ENCODE results near the gene LRRIQ3. TPM values are rescaled to one million over a fixed set of nuclear protein-coding genes. Genes with fewer than 3 reads are reported as not detected.

The LRRIQ3 gene
- 1 to 10 TPM; 1.5 to 1.7 TPM for total RNA-seq

GRCh38 chr1:74197657-74198552 lies at the start of gene LRRIQ3, which contains the start of gene FPGT:
TSS of gene LRRIQ3 (minus strand) at chr1:74198176. CDS start at chr1:74183684, 14,492 bp downstream.
TSS of gene FPGT (plus strand) at chr1:74198242. CDS start at chr1:74198279, 37 bp downstream.
- H3K27me3 Mint-ChIP-seq, result no peaks in the 10 kb centered on the region
- ATAC-seq (replicated peaks), result peak; percentile 89
- peaks cover 11% of the 10 kb centered on the region for H3K4me1 Mint-ChIP-seq
- H3K9me3 Mint-ChIP-seq, result no peaks in the 10 kb centered on the region
- peaks cover 41% of the 10 kb centered on the region for H3K36me3 Mint-ChIP-seq (ENCODE audit: low read depth)
- peak within 1 kb of the TSS; percentile 98 for H3K27ac Mint-ChIP-seq
- peak within 1 kb of the TSS; percentile 96 for H3K4me3 Mint-ChIP-seq

- H3K9me3 Mint-ChIP-seq, result no peaks in the 10 kb centered on the region
- ATAC-seq (replicated peaks), result no peak
- no peak overlapping the region for H3K27ac Mint-ChIP-seq
- H3K4me3 Mint-ChIP-seq, result no peak overlapping the region
- no peaks in the 10 kb centered on the region for H3K36me3 Mint-ChIP-seq (ENCODE audit: low read depth)
- H3K27me3 Mint-ChIP-seq, result no peaks in the 10 kb centered on the region
- H3K4me1 Mint-ChIP-seq, result no peaks in the 10 kb centered on the region
These were observed 48.3 kb upstream of the LRRIQ3 start for GRCh38 chr1:74246315-74246714.

GRCh38 chr1:74245168-74245772 lies 47.3 kb upstream of the LRRIQ3 start:
- H3K4me1 Mint-ChIP-seq, result no peaks in the 10 kb centered on the region
- no peak for ATAC-seq (replicated peaks)
- no peaks in the 10 kb centered on the region for H3K9me3 Mint-ChIP-seq
- H3K27ac Mint-ChIP-seq, result no peak overlapping the region
- no peak overlapping the region for H3K4me3 Mint-ChIP-seq
- no peaks in the 10 kb centered on the region for H3K27me3 Mint-ChIP-seq
- H3K36me3 Mint-ChIP-seq (ENCODE audit: low read depth), result no peaks in the 10 kb centered on the region

- no peaks in the 10 kb centered on the region for H3K27me3 Mint-ChIP-seq
- H3K9me3 Mint-ChIP-seq, result peaks cover 3% of the 10 kb centered on the region
- ATAC-seq (replicated peaks), result no peak
- H3K27ac Mint-ChIP-seq, result no peak overlapping the region
- no peaks in the 10 kb centered on the region for H3K36me3 Mint-ChIP-seq (ENCODE audit: low read depth)
- no peak overlapping the region for H3K4me3 Mint-ChIP-seq
- H3K4me1 Mint-ChIP-seq, result no peaks in the 10 kb centered on the region
These were observed 39.8 kb upstream of the LRRIQ3 start for GRCh38 chr1:74237787-74238186.

GRCh38 chr1:74237035-74237434 lies 39.1 kb upstream of the LRRIQ3 start:
- Mint-ChIP-seq H3K4me3 (no peak overlapping the region), H3K36me3 (ENCODE audit: low read depth) (no peaks in the 10 kb centered on the region), H3K27me3 (no peaks in the 10 kb centered on the region), H3K9me3 (peaks cover 6% of the 10 kb centered on the region), H3K4me1 (no peaks in the 10 kb centered on the region), H3K27ac (no peak overlapping the region)
- no peak for ATAC-seq (replicated peaks)

GRCh38 chr1:74236440-74236839 lies 38.5 kb upstream of the LRRIQ3 start:
- H3K27me3 Mint-ChIP-seq, result no peaks in the 10 kb centered on the region
- H3K4me1 Mint-ChIP-seq, result no peaks in the 10 kb centered on the region
- no peak overlapping the region for H3K27ac Mint-ChIP-seq
- ATAC-seq (replicated peaks), result no peak
- no peak overlapping the region for H3K4me3 Mint-ChIP-seq
- H3K9me3 Mint-ChIP-seq, result peaks cover 7% of the 10 kb centered on the region
- no peaks in the 10 kb centered on the region for H3K36me3 Mint-ChIP-seq (ENCODE audit: low read depth)

GRCh38 chr1:74235153-74235552 lies 37.2 kb upstream of the LRRIQ3 start, which contains the start of gene TNNI3K:
TSS of gene TNNI3K (plus strand) at chr1:74235387. CDS start at chr1:74235452, 65 bp downstream.
- H3K4me3 Mint-ChIP-seq, result no peak within 1 kb of the TSS
- H3K36me3 Mint-ChIP-seq (ENCODE audit: low read depth), result no peaks in the 10 kb centered on the region
- H3K27me3 Mint-ChIP-seq, result no peaks in the 10 kb centered on the region
- H3K4me1 Mint-ChIP-seq, result no peaks in the 10 kb centered on the region
- H3K9me3 Mint-ChIP-seq, result peaks cover 7% of the 10 kb centered on the region
- H3K27ac Mint-ChIP-seq, result no peak within 1 kb of the TSS
- ATAC-seq (replicated peaks), result no peak

GRCh38 chr1:74223453-74223852 lies 25.5 kb upstream of the LRRIQ3 start:
- Mint-ChIP-seq H3K4me3 (no peak overlapping the region), H3K27me3 (peaks cover 4% of the 10 kb centered on the region), H3K9me3 (peaks cover 41% of the 10 kb centered on the region), H3K27ac (no peak overlapping the region), H3K4me1 (no peaks in the 10 kb centered on the region), H3K36me3 (ENCODE audit: low read depth) (no peaks in the 10 kb centered on the region)
- ATAC-seq (replicated peaks), result no peak

- no peak for ATAC-seq (replicated peaks)
- H3K9me3 Mint-ChIP-seq, result peaks cover 38% of the 10 kb centered on the region
- H3K4me3 Mint-ChIP-seq, result no peak overlapping the region
- H3K36me3 Mint-ChIP-seq (ENCODE audit: low read depth), result no peaks in the 10 kb centered on the region
- no peak overlapping the region for H3K27ac Mint-ChIP-seq
- peaks cover 4% of the 10 kb centered on the region for H3K27me3 Mint-ChIP-seq
- no peaks in the 10 kb centered on the region for H3K4me1 Mint-ChIP-seq
These were observed 24.7 kb upstream of the LRRIQ3 start for GRCh38 chr1:74222701-74223100.

GRCh38 chr1:74215229-74215628 lies 17.3 kb upstream of the LRRIQ3 start:
- Mint-ChIP-seq H3K27me3 (no peaks in the 10 kb centered on the region), H3K27ac (no peak overlapping the region), H3K4me3 (no peak overlapping the region)

GRCh38 chr1:74205266-74205665 lies 7.3 kb upstream of the LRRIQ3 start:
- H3K4me3 Mint-ChIP-seq, result no peak overlapping the region
- no peaks in the 10 kb centered on the region for H3K9me3 Mint-ChIP-seq
- H3K4me1 Mint-ChIP-seq, result no peaks in the 10 kb centered on the region
- no peak for ATAC-seq (replicated peaks)
- peaks cover 55% of the 10 kb centered on the region for H3K36me3 Mint-ChIP-seq (ENCODE audit: low read depth)
- no peaks in the 10 kb centered on the region for H3K27me3 Mint-ChIP-seq
- no peak overlapping the region for H3K27ac Mint-ChIP-seq

More at GRCh38 chr1:74215229-74215628, 17.3 kb upstream of the LRRIQ3 start:
- ATAC-seq (replicated peaks), result no peak
- H3K9me3 Mint-ChIP-seq, result no peaks in the 10 kb centered on the region
- no peaks in the 10 kb centered on the region for H3K36me3 Mint-ChIP-seq (ENCODE audit: low read depth)
- H3K4me1 Mint-ChIP-seq, result no peaks in the 10 kb centered on the region

- H3K4me3 Mint-ChIP-seq, result peak overlapping the region; percentile 96
- ATAC-seq (replicated peaks), result no peak
- H3K27me3 Mint-ChIP-seq, result no peaks in the 10 kb centered on the region
- H3K4me1 Mint-ChIP-seq, result peaks cover 11% of the 10 kb centered on the region
- no peaks in the 10 kb centered on the region for H3K9me3 Mint-ChIP-seq
- peaks cover 51% of the 10 kb centered on the region for H3K36me3 Mint-ChIP-seq (ENCODE audit: low read depth)
- H3K27ac Mint-ChIP-seq, result peak overlapping the region; percentile 98
These were observed 1.5 kb upstream of the LRRIQ3 start for GRCh38 chr1:74199504-74199903.

GRCh38 chr1:74197255-74197654 lies 721 bp downstream of the LRRIQ3 start:
- H3K4me1 Mint-ChIP-seq, result peaks cover 11% of the 10 kb centered on the region
- ATAC-seq (replicated peaks), result peak; percentile 46

GRCh38 chr1:74195339-74195738 lies 2.6 kb downstream of the LRRIQ3 start:
- Mint-ChIP-seq H3K27me3 (no peaks in the 10 kb centered on the region), H3K36me3 (ENCODE audit: low read depth) (peaks cover 23% of the 10 kb centered on the region), H3K27ac (no peak overlapping the region), H3K4me3 (no peak overlapping the region), H3K9me3 (no peaks in the 10 kb centered on the region), H3K4me1 (peaks cover 11% of the 10 kb centered on the region)
- no peak for ATAC-seq (replicated peaks)

More at GRCh38 chr1:74197255-74197654, 721 bp downstream of the LRRIQ3 start:
- Mint-ChIP-seq H3K36me3 (ENCODE audit: low read depth) (peaks cover 41% of the 10 kb centered on the region), H3K9me3 (no peaks in the 10 kb centered on the region), H3K27ac (peak overlapping the region; percentile 98), H3K27me3 (no peaks in the 10 kb centered on the region), H3K4me3 (peak overlapping the region; percentile 96)

- Mint-ChIP-seq H3K36me3 (ENCODE audit: low read depth) (peaks cover 16% of the 10 kb centered on the region), H3K27ac (no peak overlapping the region), H3K27me3 (no peaks in the 10 kb centered on the region), H3K4me3 (no peak overlapping the region), H3K4me1 (peaks cover 8% of the 10 kb centered on the region), H3K9me3 (no peaks in the 10 kb centered on the region)
- ATAC-seq (replicated peaks), result no peak
These were observed 4.1 kb downstream of the LRRIQ3 start for GRCh38 chr1:74193908-74194307.
